Measurements from ENCODE around the gene TNFSF15.

TNFSF15 gene

DNA sequence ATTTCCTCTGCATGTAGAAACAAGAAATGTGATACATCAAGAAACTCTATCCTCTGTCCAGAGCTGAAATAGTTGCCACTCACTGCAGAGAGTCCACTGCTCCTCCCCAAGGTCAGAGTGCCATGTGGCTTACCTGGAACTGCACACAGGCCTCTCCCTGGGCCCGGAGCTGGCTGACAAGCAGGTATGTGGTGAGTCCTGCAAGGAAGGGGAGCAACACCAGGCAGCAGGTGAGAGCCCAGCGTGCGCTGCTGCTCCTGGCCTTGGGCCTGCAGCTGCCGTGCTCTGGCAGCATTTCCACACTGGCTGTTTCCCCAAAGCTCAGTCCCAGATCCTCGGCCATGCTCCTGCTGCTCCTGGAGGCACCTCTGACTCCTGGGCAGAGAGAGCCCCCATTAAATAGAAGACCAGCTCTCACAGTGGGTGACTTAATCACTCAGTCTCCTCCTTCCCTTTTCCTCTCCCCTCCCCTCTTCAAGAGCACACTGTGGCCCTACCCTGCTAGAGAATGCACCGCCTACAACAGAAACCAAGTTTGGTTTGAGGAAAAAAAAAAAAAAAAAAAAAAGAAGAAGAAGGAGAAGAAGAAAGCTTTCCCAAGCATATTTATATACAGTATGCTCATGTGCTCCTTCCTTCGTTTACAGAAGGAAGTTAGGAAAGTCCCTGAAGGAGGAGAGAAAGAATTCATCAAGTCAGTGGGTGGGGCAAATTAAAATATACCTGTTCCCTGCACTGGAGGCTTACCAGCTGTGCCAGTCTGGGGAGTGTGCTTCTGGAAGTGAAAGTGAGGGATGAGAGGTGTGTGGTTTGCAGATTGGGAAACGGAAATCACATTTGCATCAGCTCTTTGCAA is at the start of gene TNFSF15:
TNFSF15 (minus strand) TSS at position 370 of the 856 bp plus-strand sequence; CDS start at position 343, 27 bp downstream.
- in situ Hi-C loops (cut with MboI; ENCODE audit: low sequenced_read_pairs), result no loop called here

DNA sequence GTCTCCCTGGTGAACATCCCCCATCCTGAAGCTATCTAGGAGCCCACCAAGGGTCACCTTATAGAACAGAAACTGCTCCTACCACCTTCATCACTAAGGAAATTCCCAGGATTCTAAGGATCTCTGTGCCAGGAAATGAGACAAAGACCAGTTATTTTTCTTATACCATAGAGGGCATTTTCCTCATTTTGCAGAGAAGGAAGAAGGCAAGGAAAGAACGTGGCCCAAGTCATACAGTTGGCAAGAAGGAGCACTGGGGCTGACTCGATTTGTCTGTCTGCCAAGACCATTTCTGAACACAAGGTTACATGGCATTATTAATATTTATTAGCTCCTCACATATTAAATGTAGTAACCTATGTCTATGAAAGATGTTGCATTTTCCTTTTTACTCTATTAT is 49.6 kb upstream of the TNFSF15 start:
- in situ Hi-C loops (cut with MboI; ENCODE audit: low sequenced_read_pairs), result no loop called here

DNA sequence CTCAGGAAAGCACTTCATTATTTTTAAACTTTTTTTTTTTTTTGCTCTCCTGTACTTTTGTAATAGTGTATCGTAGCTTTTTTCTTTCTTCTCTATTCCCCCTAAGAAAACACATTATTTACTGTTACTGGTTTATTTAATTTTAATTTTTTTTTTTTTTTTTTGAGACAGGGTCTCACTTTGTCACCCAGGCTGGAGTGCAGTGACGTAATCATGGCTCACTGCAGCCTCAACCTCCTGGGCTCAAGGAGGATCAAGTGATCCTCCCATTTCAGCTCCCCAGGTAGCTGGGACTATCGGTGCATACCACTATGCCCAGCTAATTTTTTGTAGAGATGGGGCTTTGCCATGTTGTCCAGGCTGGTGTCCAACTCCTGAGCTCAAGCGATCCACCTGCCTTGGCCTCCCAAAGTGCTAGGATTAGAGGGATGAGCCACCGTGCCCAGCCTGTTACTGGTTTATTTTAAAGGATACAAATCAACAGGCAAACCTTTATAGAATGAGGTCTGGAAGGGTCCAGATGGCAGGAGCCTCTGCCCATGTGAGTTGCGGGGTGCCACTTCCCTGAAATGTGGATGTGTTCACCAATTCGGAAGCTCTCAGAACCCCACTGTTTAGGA is 49.0 kb upstream of the TNFSF15 start:
- in situ Hi-C loops (cut with MboI; ENCODE audit: low sequenced_read_pairs), result no loop called here

DNA sequence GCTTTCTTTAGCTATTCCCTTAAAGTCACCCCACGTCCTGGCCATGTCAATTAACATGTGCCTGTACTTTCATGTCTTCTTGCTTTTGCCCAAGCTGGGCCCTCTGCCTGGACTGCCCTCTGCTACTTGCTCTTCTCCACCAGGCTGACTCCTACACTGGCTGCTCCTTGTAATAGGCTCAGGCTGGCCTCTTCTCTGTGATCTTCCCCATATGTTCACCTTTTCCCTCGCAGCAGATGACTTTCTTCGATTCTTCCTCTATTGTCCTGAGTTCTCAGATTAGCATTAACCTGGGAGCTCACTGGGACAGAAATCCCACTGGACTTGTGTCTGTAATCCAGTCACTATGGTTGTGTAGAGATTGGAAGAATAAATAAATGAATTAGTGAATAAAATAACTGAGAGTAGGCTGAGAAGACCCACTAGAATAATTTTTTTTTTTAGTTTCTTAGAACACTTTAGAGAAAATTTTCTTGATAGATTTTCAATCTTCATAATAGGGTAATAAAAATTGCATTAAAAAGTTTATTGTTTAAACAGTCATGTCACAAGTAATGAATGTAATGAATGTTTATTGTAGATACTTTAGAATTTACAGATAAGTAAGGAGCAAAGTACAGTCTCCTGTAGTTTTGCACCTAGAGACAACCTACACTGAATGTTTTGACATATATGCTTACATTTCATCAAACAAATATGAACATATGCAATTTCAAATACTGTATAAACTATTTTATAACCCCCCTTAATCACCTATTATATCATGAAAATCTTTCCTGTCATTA is 47.4 kb upstream of the TNFSF15 start:
- in situ Hi-C loops (cut with MboI; ENCODE audit: low sequenced_read_pairs), result no loop called here

DNA sequence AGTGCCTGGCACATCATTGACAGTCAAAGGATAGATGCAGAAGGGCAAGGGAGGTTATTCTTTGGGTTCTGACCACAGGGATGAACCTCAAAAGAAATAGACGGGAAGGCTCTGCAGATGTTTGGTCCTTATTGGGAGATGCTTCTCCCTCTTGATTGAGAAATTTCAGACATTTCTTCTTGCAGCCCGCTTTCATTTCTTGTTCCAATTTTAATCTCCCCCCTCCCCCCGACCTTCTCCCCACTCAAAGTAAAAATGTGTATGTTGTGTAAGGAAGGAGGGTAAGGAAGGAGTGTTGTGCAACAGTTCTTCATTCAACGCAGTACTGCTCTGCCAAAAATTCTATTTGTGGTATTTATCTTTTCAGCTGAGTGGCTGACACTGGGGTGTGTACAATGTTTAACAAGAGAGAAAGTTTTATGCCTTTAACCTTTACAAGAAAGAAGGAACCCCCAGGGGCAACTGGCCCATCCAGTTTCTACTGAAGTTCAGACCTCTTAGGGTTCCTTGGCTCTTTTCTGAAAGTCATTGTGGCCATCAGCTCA is 46.3 kb upstream of the TNFSF15 start:
- in situ Hi-C loops (cut with MboI; ENCODE audit: low sequenced_read_pairs), result no loop called here

DNA sequence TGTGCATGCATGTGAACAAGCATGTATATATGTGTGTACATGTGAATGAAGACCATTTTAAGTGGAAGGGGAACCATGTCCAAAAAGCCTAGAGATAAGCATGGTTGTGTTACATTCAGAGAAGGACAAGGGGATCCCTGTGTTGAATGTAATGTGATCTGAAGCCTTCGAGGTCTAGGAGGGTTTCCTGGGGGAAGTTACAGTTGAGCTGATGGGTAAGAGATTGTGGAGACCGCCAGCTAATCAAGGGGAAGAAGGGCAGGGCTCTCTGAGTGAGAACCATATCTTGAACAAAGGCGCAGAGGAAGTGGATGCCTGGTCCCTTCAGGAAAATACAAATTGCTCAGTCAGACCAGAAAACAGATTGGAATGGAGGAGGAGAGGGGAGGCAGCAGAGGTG is 45.5 kb upstream of the TNFSF15 start:
- in situ Hi-C loops (cut with MboI; ENCODE audit: low sequenced_read_pairs), result no loop called here

DNA sequence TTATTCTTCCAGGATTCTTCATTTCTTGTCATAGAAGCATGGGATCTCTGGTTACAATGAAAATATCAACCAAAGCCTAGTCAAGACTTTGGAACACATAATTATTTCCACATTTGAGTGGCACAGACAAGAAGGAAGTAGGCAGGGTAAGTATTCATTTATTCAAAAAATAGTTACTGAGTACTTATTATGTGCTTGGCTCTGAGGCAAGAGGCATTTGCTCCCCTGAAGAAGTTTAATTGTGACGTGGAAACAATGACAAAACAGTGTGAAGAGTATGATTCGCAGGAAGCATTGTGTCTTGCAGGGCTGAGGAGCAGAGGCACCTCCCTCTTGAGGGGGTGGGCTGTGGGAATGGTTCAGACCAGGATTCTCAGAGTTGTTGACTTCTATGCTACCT is 45.0 kb upstream of the TNFSF15 start:
- in situ Hi-C loops (cut with MboI; ENCODE audit: low sequenced_read_pairs), result no loop called here

DNA sequence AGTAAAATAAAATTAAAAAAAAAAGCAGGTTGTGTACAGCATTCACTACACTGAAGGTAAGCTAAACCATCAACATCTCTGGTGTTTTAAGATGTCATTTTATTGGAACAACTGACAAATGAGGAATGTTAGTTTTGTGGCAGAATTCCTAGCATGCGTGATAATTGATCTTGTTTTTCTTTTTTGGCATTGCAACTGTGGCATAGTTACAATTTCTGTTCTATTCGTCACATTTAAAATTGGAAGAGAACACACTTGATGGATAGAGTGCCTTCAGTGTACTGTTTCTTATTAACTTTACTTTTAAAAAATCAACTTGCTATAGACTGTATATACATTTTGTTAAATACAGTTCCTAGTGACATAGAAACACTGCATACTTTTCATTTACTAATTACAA is 43.6 kb upstream of the TNFSF15 start:
- in situ Hi-C loops (cut with MboI; ENCODE audit: low sequenced_read_pairs), result no loop called here

DNA sequence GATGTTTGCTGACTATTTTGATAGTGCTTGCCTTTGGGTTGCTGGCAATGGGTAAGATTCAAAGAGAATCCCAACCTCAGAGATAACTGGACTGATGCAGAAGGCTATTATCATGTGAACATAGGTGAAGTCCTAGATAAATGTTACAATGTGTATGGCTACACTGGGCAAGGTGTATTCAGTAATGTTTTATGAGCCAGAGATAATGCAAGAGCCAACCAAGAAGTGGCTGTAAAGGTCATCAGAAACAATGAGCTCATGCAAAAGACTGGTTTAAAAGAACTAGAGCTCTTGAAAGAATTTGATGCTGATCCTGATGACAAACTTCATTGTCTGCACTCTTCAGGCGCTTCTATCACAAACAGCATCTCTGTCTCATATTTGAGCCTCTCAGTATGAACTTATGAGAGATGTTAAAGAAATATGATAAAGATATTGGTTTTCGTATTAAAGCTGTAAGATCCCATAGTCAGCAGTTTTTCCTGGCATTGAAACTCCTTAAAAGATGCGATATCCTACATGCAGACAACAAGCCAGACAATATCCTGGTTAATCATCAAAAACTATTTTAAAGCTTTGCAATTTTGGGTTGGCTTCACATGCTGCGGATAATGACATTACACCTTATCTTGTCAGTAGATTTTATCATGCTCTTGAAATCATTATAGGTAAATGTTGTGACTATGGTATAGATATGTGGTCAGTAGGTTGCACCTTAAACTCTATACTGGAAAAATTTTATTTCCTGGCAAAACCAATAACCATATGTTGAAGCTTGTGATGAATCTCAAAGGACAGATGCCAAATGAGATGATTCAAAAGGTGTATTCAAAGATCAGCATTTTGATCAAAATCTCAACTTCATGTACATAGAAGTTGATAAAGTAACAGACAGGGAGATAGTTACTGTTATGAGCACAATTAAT is 41.9 kb upstream of the TNFSF15 start:
- in situ Hi-C loops (cut with MboI; ENCODE audit: low sequenced_read_pairs), result no loop called here

DNA sequence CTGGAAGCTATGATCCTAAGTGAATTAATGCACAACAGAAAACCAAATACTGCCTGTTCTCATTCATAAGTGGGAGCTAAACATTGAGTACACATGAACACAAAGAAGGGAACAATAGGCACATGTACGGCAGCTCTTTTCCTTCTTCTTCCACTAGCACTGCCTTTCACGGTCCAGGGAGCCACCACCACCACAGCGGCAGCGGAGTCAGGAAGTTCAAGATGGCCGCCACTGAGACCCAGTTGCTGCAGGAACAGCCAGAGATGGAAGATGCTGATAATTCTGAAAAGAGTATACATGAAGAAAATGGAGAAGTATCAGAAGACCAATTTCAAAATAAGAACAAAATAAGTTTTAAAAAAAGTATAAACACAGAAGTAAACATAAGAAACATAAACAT is 39.5 kb upstream of the TNFSF15 start:
- in situ Hi-C loops (cut with MboI; ENCODE audit: low sequenced_read_pairs), result no loop called here

DNA sequence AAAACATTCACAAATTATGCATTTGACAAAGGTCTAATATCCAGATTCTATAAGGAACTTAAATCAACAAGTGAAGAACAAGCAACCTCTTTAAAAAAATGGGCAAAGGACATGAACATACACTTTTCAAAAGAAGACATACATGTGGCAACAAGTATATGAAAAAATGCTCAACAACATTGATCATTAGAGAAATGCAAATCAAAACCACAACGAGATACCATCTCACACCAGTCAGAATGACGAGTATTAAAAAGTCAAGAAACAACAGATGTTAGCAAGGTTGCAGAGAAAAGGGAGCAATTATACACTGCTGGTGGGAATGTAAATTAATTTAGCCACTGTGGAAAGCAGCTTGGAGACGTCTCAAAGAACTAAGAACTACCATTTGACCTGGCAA is 38.9 kb upstream of the TNFSF15 start:
- in situ Hi-C loops (cut with MboI; ENCODE audit: low sequenced_read_pairs), result no loop called here

DNA sequence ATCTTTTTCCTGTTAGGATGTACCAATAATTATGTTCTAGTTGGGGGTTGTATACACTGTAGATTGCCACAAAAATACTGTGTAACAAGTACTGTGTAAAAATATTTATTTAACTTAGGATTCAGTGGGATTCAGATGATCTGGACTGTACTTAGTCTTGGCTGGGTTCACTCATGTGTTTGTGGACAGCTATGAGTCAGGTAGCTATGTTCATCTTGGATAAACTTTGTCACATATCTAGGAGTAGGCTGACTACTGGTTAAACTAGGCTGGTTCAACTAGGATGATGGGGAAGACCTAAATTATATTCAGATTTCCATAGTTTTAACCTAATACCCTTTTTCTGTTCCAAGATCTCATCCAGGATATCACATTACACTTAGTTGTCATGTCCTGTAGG is 32.1 kb upstream of the TNFSF15 start:
- in situ Hi-C loops (cut with MboI; ENCODE audit: low sequenced_read_pairs), result no loop called here

DNA sequence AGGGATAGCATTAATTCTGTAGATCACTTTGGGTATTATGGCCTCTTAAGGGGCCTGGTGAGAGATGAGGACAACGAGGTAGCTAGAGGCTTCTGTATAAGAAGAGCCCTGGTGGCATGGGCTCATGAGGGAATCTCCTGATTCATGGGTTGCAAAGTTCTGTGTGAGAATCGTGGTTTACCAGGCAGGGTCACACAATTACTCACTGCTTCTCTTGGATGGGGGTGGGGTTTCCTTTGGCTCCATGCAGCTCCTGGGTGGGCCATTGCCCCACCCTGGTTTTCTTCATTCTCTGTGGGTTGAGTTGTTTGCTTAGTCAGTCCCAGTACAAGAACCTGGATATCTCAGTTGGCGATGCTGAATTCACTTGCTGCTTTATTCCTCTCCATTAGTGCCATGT is 30.9 kb upstream of the TNFSF15 start:
- in situ Hi-C loops (cut with MboI; ENCODE audit: low sequenced_read_pairs), result no loop called here

DNA sequence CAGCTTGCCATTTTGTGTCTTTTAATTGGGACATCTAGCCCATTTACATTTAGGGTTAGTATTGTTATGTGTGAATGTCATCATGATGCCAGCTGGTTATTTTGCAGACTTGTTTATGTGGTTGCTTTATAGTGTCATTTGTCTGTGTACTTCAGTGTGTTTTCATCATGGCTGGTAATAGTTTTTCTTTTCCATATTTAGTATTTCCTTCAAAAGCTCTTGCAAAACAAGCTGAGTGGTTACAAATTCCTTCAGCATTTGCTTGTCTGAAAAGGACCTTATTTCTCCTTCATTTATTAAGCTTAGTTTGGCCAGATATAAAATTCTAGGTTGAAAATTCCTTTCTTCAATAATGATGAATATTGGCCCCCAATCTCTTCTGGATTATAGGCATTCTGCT is 28.5 kb upstream of the TNFSF15 start:
- in situ Hi-C loops (cut with MboI; ENCODE audit: low sequenced_read_pairs), result no loop called here

DNA sequence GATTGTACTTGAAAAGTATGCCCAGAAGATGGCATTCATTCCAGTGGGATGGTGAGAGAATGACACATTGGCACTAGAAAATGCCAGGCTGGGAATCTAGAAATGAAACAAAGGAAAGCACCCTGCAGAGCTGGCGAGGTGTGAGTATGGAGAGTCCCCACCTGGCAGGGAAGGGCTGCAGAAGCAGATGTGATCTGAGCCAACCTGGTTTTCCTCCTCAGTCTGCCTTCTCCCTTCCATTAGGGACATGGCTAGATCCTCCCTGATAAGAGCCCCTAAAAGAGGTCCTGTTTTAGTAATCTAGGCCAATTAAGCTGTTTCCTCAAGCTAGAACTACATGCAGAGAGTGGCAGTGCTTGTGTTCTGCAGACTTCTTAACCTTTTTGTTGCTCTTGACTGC is 24.7 kb upstream of the TNFSF15 start:
- in situ Hi-C loops (cut with MboI; ENCODE audit: low sequenced_read_pairs), result no loop called here

DNA sequence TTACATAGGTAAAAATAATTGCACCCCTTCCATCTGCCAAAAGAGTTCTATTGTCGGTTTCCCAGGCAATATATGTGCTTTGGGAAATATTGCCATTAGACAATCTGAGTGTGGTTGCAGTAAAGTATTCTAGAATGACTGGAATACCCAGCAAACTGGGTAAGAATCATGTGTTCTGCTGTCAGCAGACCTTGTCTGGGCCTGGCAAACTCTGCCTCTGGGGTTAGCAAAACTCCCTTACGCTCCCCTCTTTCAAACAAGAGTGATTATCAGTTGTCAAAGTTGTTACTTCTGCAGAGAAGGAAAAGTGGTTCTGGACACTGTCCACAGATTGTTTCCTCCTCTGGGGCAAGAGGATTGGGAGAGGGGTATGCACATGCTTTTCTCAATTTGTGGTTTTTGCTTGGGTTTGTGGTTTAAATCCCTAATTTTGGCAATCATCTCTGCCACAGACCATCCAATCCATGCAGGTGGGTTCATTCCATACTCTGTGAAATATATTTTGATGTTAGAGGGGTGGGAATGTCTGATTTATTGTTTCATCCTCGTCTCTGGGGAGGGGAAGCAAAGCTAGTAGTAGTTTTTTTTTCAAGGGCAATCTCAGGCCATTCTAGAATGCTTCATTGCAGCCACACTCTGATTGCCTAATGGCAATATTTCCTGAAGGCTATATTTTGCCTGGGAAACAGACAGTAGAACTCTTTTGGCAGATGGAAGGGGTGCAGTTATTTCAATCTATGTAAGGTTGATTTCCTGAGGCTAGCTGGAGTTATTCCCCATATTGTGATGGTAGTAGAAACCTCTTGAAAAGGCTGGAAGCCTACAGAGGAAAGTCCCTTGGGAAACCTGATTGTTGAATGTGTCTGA is 24.0 kb upstream of the TNFSF15 start:
- in situ Hi-C loops (cut with MboI; ENCODE audit: low sequenced_read_pairs), result no loop called here

DNA sequence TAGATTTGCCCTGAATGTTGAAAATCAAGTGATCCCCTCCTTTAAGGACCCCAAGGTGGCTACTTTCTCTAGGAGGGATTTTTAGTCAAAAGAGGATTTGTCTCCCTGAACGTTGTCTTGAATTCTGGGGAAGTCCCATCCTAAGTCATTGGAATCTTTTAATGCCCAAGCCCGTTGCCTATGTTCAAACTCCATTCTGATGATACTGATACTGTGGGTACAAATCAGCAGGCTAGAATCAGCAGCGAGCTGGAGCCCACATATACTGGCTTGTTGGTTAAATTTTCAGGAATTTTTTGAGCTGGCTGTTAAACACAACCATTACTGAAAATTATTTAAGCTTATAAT is 22.4 kb upstream of the TNFSF15 start:
- in situ Hi-C loops (cut with MboI; ENCODE audit: low sequenced_read_pairs), result no loop called here

DNA sequence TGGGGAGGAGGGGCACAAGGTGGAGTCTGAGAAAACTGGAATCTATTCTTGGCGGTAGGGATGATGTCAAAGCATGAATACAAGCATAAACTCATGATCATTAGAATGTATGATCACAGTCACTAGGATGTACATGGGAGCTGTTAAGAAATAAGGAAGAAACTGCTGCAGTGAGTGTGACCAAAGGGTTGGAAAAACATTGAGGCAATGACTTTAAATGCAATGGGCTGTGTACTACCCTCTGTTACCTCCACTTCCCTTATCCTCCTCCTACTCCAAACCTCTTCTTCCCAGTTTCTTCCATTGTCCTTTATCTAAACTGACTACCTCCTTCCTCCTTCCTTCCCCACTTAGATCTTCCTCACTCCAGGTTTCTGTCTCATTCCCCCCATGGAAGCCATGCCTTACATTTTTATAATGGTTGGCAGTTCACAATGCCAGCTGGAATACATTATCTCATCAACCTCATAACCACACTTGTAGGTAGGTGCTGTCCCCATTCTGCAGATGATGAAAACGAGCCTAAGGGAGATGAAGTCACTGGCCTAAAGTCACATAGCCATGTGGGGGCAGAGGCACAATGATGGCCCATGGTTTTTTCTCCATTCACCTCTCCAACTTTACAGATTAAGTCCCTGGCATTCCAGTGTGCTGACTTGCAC is 21.9 kb upstream of the TNFSF15 start:
- in situ Hi-C loops (cut with MboI; ENCODE audit: low sequenced_read_pairs), result no loop called here

DNA sequence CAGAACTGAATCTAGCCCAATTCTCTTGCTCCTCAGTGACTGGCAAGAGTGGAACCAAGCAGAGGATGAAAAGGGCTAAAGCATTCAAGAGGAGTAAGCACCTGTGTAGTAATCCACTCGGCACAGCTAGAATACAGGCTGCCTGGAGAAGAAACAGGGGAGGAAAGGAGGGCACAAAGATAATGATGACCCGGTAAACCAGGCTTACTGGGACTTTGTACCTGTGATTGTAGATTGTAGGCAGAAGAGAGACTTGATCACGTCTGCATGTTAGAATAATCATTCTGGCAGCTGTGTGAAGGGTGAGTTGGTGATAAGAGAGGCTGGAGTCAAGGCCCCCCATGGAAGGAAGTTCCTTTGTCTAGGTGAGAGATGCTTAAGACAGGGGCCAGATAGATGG is 20.6 kb upstream of the TNFSF15 start:
- in situ Hi-C loops (cut with MboI; ENCODE audit: low sequenced_read_pairs), result no loop called here

Data from HL-60/S4 (cell line).